PC-3 (cell line): Measurements from ENCODE around the gene VILL.

Experiments
- CTCF ChIP-seq: fragments of 300-600 bp; sonication (generic); conservative IDR thresholded peaks from 2 replicates; pipeline ENCODE4 v1.5.1; 2017; ENCODE audit warnings: antibody characterized with exemption, low read depth, mild to moderate bottlenecking, low read length
- EZH2 ChIP-seq: fragments of 300-600 bp; sonication (generic); IDR thresholded peaks from one replicate; pipeline ENCODE4 v1.6.1; 2017; ENCODE audit warnings: antibody characterized with exemption, mild to moderate bottlenecking, low read length; ENCODE audit not compliant: unreplicated experiment
- EZH2phosphoT487 ChIP-seq: fragments of 300-600 bp; sonication (generic); IDR thresholded peaks from 2 replicates; pipeline ENCODE4 v1.6.1; 2018; ENCODE audit warnings: mild to moderate bottlenecking, antibody characterized with exemption, low read length, borderline replicate concordance

GRCh38 chr3:38015984-38016383 lies 25.4 kb downstream of the VILL start:
- TF ChIP-seq CTCF (no peak), EZH2 (no peak), EZH2phosphoT487 (no peak)
